Mucosa of descending colon (tissue), 3 donors: ENCODE measurements around the gene VPREB3. TPM values are rescaled to one million over a fixed set of nuclear protein-coding genes. Genes with fewer than 3 reads are reported as not detected.

Experiments used
- ATAC-seq: fragments of 200-7000 bp; cut with Tn5 transposase; one replicate; pipeline ENCODE4 v1.9.1; 2020; ENCODE audit warnings: mild to moderate bottlenecking, moderate library complexity
- DNase-seq, 3 donors: peaks; one replicate each; pipeline ENCODE4 v3.0.0-alpha.2; 2020
- H3K36me3 ChIP-seq: fragments of 200-600 bp; one replicate; pipeline ENCODE4 v1.8.0; 2021; ENCODE audit warnings: low read depth, mild to moderate bottlenecking
- H3K4me1 ChIP-seq: fragments of 200-600 bp; one replicate; pipeline ENCODE4 v1.8.0; 2021; ENCODE audit warnings: low read depth, mild to moderate bottlenecking
- H3K4me3 ChIP-seq: fragments of 200-600 bp; one replicate; pipeline ENCODE4 v1.8.0; 2021; ENCODE audit warnings: mild to moderate bottlenecking
- H3K9me3 ChIP-seq: fragments of 200-600 bp; one replicate; pipeline ENCODE4 v1.8.0; 2021; ENCODE audit warnings: mild to moderate bottlenecking
- CTCF ChIP-seq: fragments of 200-600 bp; IDR thresholded peaks from one replicate; pipeline ENCODE4 v1.8.0; 2022; ENCODE audit warnings: antibody characterized with exemption, mild to moderate bottlenecking
- intact Hi-C, 2 donors: fragments of 100-400 bp; cut with DNase I in 1 of 2; cut with micrococcal nuclease in 1 of 2; formaldehyde crosslinking; loops; one replicate each; pipeline versions ENCODE4 v1.11.0 to v1.11.1; 2022; cut with DNase I, micrococcal nuclease
- total RNA-seq, 3 donors: library from RNA; stranded (reverse); fragmentation: NEBNext Ultra II Directional in 2 of 3; extraction: Animal tissue kit (Norgen Biotek cat#: 25700) in 2 of 3; gene quantifications; one replicate each; pipeline versions ENCODE4 v1.2.1 to v1.2.4, GENCODE V29; 2021 to 2023
- donor health status: DM: no; HTN: no; CAD: no; lungs with moderate emphysema.
- donor health status: DM: no; HTN: no; CAD: no.
- donor health status: DM: no; HTN: yes; CAD: no.

The VPREB3 gene
- total RNA-seq, 3 donors from 2014 or later: 0.79 to 1.8 (median 1.2) TPM

GRCh38 chr22:23750714-23751440, 3.3 kb downstream of the VPREB3 start, which contains the start of gene ZNF70:
ZNF70 (minus strand) TSS chr22:23751112; CDS start chr22:23745140, 5,972 bp downstream.
- DNase-seq: peak; percentile 95
- intact Hi-C loops: no loop called here
- Histone ChIP-seq H3K9me3 (no peaks in the 10 kb centered on the region), H3K4me3 (peak within 1 kb of the TSS; percentile 46), H3K36me3 (no peaks in the 10 kb centered on the region), H3K4me1 (peaks cover 11% of the 10 kb centered on the region)
- TF ChIP-seq CTCF: no peak
- peak; percentile 97 for ATAC-seq

DNA sequence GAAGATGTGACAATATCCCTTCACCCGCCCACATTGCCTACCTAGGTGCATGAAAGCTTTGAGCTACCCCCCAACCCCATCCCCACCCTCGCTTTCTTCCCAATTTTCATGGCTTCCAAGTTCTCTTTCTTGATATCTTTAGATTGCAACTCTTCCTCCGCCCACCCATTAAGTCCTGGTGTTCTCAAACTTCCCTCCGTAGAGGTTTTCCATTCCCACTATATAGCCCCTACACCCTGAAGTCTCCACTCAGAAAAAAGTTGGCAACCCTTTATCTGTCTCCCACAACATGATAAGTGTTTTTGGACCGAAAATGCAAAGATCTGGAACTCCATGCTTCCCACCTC, 3.9 kb downstream of the VPREB3 start:
- no peak for ATAC-seq
- no peak for TF ChIP-seq CTCF
- Histone ChIP-seq H3K36me3 (no peaks in the 10 kb centered on the region), H3K9me3 (no peaks in the 10 kb centered on the region), H3K4me1 (peaks cover 11% of the 10 kb centered on the region), H3K4me3 (peak overlapping the region; percentile 46)
- intact Hi-C loops: no loop called here
- DNase-seq: no peak

- Histone ChIP-seq H3K4me1 (peaks cover 11% of the 10 kb centered on the region), H3K4me3 (no peak overlapping the region), H3K9me3 (no peaks in the 10 kb centered on the region), H3K36me3 (no peaks in the 10 kb centered on the region)
- intact Hi-C loops: no loop called here
- DNase-seq: no peak
- TF ChIP-seq CTCF: no peak
- ATAC-seq: no peak
Observed at GRCh38 chr22:23749841-23750301, 4.4 kb downstream of the VPREB3 start.

DNA sequence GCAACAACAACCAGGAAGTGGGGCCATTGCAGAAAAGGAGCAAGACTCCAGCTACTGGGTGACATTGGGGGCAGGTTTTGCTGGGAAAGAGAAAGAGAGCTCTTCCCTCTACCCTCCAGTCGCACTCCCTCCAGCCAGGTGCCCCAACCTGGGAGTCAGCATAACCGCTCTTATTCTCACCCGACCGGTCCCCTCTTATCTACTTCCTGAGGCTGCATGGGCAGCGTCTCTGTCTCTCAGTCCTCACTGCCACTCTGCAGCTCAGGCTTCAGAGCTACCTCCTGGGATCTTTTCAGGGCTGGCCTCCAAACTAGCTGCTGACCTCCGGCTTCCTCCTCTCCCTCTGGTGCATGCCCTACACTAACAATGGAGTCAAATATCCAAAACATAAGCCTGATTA, 8.4 kb downstream of the VPREB3 start:
- intact Hi-C loops: no loop called here
- DNase-seq (no peak), ATAC-seq (no peak)
- Histone ChIP-seq H3K4me3 (no peak overlapping the region), H3K36me3 (no peaks in the 10 kb centered on the region), H3K9me3 (no peaks in the 10 kb centered on the region), H3K4me1 (peaks cover 8% of the 10 kb centered on the region)
- no peak for TF ChIP-seq CTCF

DNA sequence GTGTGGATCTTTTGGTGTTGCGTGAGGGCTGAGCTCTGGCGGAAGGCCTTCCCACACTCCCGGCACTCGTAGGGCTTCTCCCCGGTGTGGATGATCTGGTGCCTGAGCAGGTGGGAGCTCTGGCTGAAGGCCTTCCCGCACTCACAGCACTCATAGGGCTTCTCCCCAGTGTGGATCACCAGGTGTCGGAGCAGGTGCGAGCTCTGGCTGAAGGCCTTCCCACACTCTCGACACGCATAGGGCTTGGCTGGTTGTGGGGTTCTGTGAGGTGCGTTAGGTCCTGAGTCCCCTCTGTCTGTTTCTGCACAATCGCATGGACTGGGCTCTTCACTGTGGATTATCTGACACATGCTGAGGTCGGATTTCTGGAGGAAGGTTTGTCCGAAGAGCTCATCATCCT, 9.7 kb downstream of the VPREB3 start:
- Histone ChIP-seq H3K36me3 (no peaks in the 10 kb centered on the region), H3K4me1 (no peaks in the 10 kb centered on the region), H3K9me3 (no peaks in the 10 kb centered on the region), H3K4me3 (no peak overlapping the region)
- TF ChIP-seq CTCF: no peak
- no peak for DNase-seq
- intact Hi-C loops: no loop called here
- no peak for ATAC-seq
